HG03469 (cell line): Measurements from ENCODE around the gene PSMB3.
"Not testable (repeated sequence)": the region's sequence is repeated elsewhere in the genome, so short reads cannot be mapped to it uniquely, and the experiment has no call there.

Experiments
- ATAC-seq: cut with Tn5 transposase; IDR thresholded peaks from one replicate; pipeline ENCODE4 v1.9.1; 2021; ENCODE audit warnings: mild to moderate bottlenecking, moderate library complexity, moderate number of reproducible peaks; ENCODE audit not compliant: unreplicated experiment

The PSMB3 gene

GRCh38 chr17:38715216-38715943 is 37.2 kb upstream of the PSMB3 start:
- ATAC-seq: no peak

GRCh38 chr17:38716368-38717005 is 36.1 kb upstream of the PSMB3 start:
- ATAC-seq: no peak

GRCh38 chr17:38717139-38717745 is 35.3 kb upstream of the PSMB3 start:
- ATAC-seq: no peak

GRCh38 chr17:38719289-38719942 is 33.1 kb upstream of the PSMB3 start:
- no peak for ATAC-seq

GRCh38 chr17:38719943-38720641 is 32.4 kb upstream of the PSMB3 start:
- no peak for ATAC-seq

GRCh38 chr17:38720941-38721340 is 31.6 kb upstream of the PSMB3 start:
- no peak for ATAC-seq

- no peak for ATAC-seq
Observed at GRCh38 chr17:38721802-38722201, 30.7 kb upstream of the PSMB3 start.

- ATAC-seq: no peak
Observed at GRCh38 chr17:38724337-38724988, 28.1 kb upstream of the PSMB3 start.

- no peak for ATAC-seq
Observed at GRCh38 chr17:38725066-38725465, 27.5 kb upstream of the PSMB3 start.

- ATAC-seq: not testable (repeated sequence)
Observed at GRCh38 chr17:38726145-38726544, 26.4 kb upstream of the PSMB3 start.

GRCh38 chr17:38727736-38728135 is 24.8 kb upstream of the PSMB3 start:
- ATAC-seq: no peak

- ATAC-seq: no peak
Observed at GRCh38 chr17:38728290-38728831, 24.2 kb upstream of the PSMB3 start.

- no peak for ATAC-seq
Observed at GRCh38 chr17:38729368-38729885, 23.1 kb upstream of the PSMB3 start.

GRCh38 chr17:38729886-38730525 is 22.5 kb upstream of the PSMB3 start, which contains the start of gene CISD3:
Gene CISD3, plus strand, starts transcription at chr17:38730341. Its CDS starts 18 bp downstream, at chr17:38730359.
- ATAC-seq: peak; percentile 49

- ATAC-seq: no peak
Observed at GRCh38 chr17:38730526-38731379, 21.8 kb upstream of the PSMB3 start.

GRCh38 chr17:38731526-38732294 is 20.8 kb upstream of the PSMB3 start:
- no peak for ATAC-seq

GRCh38 chr17:38732376-38733281 is 19.9 kb upstream of the PSMB3 start:
- no peak for ATAC-seq
